HG03064 (cell line): ENCODE data around the gene C1QL2.

Experiments used
- ATAC-seq: cut with Tn5 transposase; IDR thresholded peaks from one replicate; pipeline ENCODE4 v1.9.1; 2021; ENCODE audit warnings: low read depth; ENCODE audit not compliant: unreplicated experiment

The C1QL2 gene

DNA sequence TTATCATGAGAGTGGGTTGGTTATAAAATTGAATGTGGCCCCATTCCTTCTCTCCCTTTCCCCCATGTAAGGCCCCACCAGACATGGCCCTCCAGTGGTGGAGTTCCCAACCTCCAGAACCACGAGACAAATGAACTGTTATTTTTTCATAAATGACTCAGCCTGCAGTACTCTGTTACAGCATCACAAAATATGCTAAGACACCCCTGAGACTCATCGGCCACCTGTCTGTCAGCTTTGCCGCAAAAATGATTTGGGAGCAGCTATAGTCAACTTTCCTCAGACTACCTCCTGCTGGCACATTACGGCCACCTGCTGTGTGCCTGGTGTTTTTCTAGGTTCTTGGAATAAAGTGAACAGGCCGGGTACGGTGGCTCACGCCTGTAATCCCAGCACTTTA lies 21.4 kb upstream of the C1QL2 start:
- ATAC-seq = no peak

DNA sequence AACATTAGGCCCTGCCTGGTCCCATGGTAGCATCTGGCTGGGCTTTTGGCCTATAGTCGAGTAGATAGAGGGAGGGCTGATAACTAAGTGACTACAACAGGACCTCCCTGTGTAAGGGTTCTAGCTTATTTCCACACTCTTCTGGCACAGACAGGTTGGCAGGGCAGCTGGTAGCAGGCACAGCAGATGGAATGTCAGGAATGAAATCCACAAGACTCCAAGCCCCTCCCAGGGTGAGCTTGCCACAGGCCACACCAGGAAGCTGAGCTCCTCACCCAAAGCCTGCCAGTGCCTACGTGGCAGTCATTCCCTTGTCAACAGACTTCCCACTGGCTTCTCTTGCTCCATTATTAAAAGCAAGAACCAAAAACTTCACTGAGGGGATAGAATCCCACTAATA lies 20.7 kb upstream of the C1QL2 start:
- ATAC-seq = no peak

DNA sequence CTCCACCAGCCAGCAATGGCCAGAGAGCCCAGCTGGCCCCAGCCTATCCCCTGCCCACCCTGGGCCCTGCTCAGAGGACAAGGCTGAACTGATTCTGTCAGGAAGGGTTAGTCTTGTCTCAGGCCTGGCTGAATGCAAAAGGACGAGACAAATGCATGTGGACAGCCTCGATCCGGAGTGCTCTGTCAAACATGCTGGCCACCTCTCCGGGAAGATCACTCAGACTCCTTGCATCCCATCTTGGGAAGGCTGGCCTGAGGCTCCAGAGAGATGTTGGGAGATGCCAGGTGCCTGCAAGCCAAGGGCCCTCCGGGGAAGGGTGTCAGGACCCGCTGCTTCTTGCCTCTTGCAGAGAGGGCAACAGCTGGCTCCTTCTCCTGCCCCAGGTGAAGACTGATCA lies 20.2 kb upstream of the C1QL2 start:
- no peak for ATAC-seq

DNA sequence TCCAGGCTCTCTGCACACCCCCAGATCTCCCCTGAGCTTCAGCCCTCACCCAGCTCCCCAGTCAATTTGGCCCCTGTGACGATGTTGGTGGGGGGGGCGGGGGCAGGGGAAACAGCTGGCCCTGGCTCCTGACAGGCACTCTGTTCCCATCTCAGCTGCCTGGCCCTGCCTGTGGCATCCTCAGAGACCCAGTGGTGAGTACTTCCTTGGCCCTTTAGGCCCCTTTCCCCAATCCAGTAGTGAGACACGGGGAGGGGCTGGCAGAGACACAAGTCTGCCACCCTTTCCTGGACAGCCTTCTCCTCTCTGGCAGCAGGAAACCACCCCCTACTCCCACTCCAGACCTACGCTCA lies 19.3 kb upstream of the C1QL2 start:
- no peak for ATAC-seq

DNA sequence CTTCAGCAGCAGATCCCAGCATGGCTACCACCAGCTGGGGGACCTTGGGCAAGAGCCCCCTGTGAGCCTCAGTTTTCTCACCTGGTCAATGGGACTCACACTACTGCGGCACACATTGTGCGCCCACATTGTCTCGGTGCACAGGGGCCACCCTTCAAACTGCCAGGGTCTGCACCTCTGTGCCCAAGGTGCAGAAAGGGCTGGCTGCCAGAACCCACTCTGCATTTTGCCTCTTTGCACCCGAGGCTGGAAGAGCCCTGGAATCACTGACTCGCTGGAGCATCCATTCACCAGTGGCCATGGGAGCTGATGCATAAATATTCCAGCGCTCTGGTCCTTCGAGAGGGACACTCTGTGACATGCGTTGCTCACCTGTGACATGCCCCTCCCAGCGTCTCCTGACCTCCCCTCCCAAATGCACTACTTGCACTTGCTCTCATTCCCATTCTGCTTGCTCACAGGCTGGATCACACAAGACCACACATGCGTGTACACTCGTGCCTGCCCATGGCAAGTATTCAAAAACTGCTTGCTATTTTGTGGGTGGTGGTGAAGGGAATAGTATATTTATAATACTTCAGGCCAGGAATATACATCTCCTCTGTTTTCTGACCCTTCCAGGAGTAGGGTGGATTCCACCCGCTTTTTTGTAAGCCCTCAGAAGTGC lies 18.8 kb upstream of the C1QL2 start:
- ATAC-seq = no peak

DNA sequence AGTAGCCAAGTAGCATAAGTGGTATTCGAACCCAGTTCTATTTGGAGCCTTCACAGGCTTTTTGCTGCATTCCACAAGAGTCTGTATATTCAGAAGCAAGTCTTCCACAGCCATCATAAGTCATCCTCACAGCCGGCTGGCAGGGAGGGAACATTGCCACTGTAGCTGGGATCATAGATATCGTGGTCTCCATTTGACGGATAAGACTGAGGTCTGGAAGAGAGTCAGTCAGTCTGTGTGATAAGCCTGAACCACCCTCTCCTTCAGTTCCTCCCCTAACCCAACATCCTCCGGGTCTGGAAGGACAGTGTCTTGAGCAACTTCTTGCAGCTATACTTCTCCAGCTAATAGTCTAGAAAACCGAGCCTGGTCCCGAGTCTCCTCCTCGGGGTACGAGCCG lies 17.0 kb upstream of the C1QL2 start:
- ATAC-seq = no peak

DNA sequence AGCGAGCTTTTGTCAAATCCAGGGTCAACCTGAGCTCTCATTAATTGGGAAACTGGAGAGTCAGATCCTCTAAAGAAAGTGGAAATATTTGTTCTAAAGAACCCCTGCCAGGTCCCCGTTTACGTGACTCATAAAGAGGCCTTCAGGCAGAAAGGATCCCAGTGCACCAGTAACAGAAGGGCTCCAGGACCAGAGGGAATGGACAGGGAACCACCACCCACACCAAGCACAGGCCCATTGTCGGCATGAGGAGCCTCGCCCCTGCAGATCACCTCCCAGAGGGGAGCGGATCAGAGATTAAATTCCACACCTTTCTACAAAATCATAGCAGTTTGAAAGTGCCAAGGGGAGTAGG lies 16.4 kb upstream of the C1QL2 start:
- no peak for ATAC-seq

DNA sequence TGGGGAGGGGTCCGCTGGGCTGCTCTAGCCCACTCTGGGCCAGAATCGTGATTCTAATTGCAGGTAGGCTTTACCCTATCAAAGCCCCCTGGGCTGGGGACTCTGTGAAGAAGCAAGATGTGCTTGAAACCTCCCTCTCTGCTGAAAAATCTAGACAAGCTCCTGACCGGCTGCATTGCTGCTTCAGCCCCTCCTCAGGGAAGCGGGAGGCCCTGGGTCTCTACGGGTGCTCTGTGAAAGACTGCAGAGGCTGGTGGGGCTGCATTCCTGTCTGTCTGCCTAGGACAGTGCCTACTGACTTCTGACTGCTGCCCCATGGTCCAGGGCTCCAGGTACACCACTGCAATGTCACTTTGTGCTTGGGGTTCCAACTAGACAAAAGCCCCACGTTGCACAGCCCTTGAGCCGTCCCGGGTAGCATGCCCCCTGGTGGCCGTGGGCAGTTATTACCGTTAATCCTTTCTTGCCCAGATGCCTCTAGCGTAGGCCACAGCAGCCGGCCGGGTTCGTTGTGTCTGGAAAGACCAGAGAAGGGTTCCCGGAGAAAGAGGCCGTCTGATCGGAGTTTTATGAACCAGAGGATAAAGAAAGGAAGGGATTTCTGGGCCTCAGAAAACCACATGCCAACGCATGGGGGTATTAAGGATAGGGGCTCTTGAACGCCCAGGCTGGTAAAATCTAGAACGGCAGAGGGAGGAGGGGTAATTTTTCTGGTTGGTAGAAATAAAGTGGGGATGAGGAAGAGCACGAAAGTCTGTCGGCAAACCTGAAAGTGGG lies 15.9 kb upstream of the C1QL2 start:
- ATAC-seq = no peak

DNA sequence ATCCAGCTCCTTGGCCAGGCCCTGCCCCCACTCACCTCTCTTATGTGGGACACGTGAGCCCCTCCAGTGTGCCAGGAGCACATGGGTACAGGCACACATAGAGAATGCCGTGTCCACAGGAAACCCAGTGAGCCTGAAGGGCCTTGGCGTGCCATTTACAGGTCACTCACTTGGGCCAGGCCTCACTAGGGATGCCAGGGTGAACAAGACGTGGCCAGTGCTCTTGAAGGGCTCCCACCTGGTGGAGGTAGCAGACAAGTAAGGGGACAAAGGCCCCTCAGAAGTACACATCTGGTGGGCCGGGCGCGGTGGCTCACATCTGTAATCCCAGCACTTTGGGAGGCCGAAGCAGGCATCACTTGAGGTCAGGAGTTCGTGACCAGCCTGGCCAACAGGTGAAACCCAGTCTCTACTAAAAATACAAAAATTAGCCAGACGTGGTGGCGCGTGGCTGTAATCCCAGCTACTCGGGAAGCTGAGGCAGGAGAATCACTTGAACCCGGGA lies 15.1 kb upstream of the C1QL2 start:
- no peak for ATAC-seq

DNA sequence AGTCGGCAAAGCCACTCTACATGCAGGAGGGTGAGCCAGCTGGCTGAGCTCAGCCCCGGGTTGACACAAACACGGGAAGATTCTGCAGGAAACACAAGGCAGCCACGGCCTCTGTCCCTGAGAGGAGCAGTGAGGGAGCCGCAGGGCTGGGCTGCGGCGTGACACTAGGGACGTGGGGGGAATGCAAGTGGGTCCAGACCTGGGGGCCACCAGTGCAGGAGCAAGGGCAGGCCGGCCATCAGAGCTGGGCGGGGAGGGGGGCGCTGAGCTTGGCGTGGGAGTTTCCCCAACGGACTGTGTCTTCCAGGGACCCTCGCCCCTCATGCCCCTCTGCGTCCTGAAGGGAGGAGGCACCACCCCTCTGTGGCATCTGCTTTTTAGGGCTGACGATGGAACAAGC lies 12.0 kb upstream of the C1QL2 start:
- ATAC-seq = no peak

DNA sequence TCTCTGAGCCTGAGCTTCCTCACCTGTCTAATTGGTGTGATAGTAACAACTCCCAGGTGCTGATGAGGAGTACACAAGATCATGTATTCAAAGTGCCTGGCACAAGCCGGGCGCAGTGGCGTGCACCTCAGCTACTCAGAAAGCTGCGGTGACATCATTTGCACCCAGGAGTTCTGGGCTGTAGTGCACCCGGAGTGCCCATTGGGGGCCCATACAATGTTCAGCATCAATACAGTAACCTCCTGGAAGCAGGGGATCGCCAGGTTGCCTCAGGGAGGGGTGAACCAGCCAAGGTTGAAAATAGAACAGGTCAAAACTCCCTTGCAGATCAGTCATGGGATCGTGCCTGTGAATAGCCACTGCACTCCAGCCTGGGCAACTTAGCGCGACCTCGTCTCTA lies 11.2 kb upstream of the C1QL2 start:
- ATAC-seq = no peak

DNA sequence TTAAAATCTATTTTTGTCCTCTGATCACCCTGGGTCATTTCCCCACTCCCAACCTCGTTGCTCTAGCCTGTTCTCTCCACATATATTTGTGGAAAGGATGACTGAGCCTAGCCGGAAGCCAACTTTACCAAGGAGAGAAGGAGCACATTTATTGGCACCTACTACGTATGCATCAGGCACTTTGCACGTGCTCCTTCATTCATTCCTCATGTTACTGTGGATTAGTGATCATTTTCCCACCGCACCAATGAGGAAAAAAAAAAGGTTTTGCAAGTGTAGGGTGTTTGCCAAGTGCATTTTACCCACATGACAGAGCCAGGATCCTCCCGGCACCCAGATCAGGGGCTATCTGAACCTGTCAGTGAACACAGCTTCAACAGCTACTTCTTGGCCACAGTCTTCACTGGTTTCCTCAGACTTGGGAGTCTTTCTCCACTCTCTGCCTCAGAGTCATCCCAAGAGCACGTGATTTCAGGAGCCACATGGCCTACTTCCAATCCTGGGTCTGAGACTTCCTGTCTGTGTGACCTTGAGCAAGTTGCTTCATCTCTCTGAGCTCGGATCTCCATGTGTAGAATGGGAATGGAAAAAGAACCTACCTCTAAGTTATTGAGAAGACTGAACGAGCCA lies 1.9 kb upstream of the C1QL2 start:
- no peak for ATAC-seq

DNA sequence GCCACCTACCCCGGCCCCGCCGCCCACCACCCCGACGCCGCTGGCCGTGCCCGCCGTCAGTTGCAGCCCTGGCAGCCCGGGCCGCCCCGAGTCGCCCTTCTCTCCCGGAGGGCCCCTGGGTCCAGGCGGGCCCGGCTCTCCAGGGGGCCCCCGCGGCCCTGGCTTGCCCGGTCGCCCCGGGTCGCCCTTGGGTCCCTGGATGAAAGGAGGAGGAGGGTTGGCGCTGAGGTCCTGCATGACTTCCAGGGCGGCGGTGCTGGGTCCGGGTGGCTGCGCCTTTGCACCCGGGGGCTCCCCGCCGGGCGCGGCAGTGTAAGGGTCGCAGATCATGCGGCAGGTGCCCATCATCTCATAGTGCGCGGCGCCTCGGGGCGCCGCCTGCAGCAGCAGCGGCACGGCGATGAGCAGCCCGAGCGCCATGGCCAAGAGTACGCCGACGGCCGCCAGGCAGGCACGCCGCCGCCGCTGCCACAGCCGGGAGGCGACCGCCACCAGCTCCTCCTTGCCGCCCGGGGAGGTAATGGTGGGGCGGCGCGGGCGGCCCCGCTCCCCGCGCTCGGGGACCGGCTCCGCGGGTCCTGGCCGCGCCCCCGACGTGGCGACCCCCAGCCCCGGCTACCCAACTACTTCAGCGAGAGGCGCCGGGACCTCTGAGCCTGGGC lies 570 bp downstream of the C1QL2 start:
- no peak for ATAC-seq

DNA sequence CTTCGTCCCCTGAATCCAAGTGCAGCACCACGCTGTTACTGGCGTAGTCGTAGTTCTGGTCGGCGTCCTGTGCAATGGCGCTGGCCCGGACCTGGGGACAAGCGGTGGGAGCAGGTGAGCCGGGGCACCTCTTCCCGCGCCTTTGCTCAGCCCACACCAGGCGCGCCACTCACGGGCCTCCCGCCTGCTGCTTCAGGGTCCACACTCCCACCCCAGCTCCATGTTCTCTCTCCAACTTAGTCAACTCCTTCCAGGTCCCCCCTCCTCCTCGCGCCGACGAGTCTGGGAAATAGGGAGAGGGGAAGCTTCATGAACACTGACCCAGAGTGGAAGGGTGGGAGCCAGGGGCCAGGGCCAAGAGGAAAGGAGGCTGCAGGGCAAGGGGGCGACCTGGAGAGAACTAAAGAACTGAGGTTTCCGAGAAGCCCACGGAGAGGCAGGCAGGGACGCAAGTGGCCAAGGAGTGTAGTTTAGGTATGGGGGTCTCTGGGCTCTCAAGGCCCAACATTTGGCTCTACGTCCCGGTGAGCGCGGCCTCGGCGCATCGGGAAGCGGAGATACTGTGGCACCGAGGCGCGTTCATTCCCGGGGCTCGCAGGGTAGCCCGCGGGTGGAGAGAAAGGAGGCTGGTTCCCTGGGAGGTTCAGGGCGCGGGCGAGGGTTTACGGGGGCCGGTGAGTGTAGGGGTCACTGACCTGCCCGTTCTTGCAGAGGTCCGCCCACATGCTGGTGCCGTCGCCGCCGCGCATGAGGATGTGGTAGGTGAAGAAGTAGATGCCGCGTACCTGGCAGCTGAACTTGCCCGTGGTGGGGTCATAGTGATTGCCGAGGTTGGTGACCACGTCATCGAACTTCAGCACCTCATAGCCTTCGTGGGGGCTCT lies 1.4 kb downstream of the C1QL2 start:
- no peak for ATAC-seq

DNA sequence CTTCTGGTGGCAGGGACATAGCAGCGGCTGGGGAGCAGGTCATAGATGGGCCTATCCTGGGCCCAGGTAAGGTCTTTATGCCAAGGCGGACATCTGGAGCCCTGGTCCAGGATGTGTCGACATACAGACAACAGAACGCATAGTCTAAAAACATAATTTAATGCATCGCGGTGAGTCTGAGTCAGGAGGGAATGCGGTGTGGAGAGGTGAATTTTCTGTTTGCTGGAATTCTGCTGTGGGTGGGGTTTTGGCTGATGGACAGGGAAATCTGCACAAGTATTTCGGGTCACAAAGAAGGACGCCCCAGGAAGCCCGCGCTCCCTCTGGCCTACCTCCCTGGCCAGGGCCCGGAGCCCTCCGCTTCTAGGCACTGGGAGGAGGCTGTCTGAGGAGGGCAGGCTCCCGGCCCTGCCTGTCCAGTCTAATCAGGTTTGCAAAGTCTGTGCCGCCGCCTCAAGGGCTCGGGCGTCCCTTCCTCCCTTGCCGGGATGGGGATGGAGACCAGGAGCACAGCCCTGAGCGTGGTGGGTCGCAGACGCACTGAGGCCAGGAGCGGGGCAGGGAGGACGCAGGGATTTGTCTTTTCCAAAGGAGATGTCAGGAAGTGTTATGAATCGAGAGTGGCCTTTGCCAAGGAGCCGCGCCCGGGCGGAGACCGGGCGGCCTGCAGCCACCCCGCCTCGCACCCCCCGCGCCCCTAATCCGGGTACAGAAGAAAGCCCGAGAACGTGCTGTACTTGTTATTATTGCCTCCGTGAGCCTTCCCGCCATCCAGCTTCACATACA lies 2.3 kb downstream of the C1QL2 start:
- no peak for ATAC-seq

DNA sequence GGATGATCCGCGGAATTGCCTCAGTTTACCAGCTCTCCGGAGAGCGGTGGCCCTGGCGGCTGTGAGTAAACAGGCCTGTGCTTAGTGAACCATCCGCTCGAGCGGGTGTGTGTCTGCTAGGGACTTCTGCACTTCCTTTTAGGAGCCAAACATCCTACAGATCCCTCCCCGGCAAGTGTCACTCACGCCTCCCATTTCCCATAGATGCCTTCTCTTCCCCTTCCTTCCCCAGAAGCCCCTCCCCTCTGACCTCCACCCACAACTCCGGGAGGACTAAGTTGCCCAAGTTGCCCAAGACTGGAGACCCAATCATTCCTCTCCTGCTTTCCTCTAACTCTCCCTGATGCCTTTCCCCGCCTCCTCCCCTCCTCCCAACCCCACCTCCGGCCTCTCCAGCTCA lies 2.9 kb downstream of the C1QL2 start:
- no peak for ATAC-seq

DNA sequence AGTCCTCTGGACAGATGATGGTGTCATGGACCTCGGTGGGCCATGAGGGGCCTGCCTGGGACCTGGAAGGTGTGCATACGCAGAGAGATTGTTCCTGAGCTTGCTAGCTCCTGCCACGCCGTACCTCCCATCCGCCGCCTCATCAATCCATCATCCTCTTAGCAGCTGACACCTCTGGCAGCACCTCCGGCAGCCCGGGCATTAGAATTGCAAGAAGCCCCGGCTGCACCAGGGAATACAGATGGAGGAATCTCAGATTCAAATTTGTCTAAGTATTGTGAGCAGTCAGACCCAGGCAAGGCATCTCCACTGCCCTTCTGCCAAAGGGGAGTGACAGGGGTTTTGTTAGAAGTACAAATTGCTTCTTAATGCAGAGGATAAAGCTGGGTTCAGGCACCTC lies 4.5 kb downstream of the C1QL2 start:
- no peak for ATAC-seq

DNA sequence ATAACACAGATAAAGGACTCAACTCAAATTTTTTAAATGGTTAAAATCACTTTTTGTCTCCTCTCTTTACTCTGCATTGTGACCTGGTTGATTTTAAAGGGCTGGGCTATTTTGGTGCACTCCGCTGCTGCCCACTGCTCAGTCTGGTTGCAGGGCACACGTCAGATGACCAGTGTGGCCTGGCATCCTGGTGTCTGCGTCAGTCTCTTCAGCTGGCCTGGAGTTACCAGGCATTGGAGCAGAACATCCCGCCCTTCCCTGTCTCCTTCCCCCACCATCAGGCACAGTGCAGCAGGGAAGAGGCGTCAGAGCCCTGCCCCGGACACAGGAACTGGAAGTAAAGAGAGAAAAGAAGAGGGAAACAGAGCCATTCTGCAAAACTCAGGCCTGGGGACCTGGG lies 8.9 kb downstream of the C1QL2 start:
- no peak for ATAC-seq

DNA sequence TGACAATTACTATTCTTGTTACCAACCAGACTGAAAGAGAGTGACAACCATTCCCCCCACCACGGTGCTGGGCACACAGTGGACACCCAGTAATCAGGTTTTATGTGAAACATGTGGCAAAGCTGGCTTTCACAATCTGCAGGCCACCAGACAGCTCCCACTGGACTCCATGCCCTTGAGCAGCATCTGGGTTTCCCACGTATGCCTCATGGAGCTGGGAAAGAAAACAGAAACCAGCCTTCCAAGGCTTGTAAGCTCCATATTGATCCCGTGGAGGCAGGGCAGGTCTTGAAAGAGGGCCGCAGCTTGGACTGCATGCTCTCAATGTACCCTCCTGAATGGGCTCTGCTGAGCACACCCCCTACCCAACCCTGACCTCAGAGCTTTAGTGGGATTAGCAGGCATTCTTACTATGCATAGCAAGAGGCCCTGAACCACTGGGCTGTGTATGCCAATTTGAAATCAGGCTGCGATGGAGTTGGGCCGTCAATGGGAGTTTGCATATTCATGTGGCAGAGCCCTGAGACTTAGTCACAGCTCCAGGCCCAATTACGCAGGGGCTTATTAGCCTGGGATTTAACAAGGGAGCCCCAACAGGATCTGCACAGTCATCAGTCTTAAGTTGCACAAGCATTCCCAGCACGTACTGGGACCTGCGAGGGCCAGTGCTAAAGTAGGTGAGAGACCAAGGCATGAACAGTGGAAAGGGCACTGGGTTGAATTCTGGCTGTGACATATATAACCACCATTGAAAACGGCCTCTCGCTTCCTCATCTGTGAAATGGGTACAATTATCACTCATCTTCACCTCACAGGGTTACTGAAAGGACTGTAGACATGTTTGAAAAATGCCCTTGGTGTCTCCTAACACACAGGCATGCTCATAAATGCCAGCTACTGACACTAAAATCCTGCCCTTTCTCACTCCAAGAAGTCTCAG lies 10.5 kb downstream of the C1QL2 start:
- ATAC-seq = no peak
